HEK293T (cell line): Measurements from ENCODE around the gene CLEC4G.

Experiments
- CTCF ChIA-PET: fragments of 350-600 bp; formaldehyde crosslinking; extraction: SDS; loops from one replicate; lab custom pipeline; 2021; ENCODE audit warnings: antibody characterized with exemption, inconsistent platforms; lab: Yijun Ruan, JAX
- POLR2A ChIA-PET: fragments of 350-600 bp; formaldehyde crosslinking; extraction: SDS; loops from one replicate; lab custom pipeline; 2020; ENCODE audit warnings: antibody characterized with exemption, inconsistent platforms; lab: Yijun Ruan, JAX
- DNase-seq: peaks from one replicate; pipeline ENCODE4 v3.0.0; 2012; ENCODE audit warnings: mixed read lengths; ENCODE audit errors: extremely low spot score
- ARNT ChIP-seq: fragments of 450-650 bp; IDR thresholded peaks from 2 replicates; pipeline ENCODE4 v1.6.1; 2017; ENCODE audit warnings: mild to moderate bottlenecking
- BHLHE40 ChIP-seq: fragments of 450-650 bp; IDR thresholded peaks from 2 replicates; pipeline ENCODE4 v1.6.1; 2016; ENCODE audit warnings: mild to moderate bottlenecking, moderate library complexity, borderline replicate concordance
- CTBP1 ChIP-seq: fragments of 450-650 bp; IDR thresholded peaks from 2 replicates; pipeline ENCODE4 v1.6.1; 2016; ENCODE audit warnings: borderline replicate concordance
- ELF4 ChIP-seq: fragments of 450-650 bp; IDR thresholded peaks from 2 replicates; pipeline ENCODE4 v1.6.1; 2017; ENCODE audit warnings: antibody characterized with exemption
- FOXA1 ChIP-seq: fragments of 450-650 bp; IDR thresholded peaks from 2 replicates; pipeline ENCODE4 v1.6.1; 2016; ENCODE audit warnings: mild to moderate bottlenecking
- FOXK2 ChIP-seq: fragments of 450-650 bp; IDR thresholded peaks from 2 replicates; pipeline ENCODE4 v1.6.1; 2016; ENCODE audit warnings: mild to moderate bottlenecking
- FOXM1 ChIP-seq: fragments of 450-650 bp; IDR thresholded peaks from 2 replicates; pipeline ENCODE4 v1.6.1; 2017; ENCODE audit warnings: mild to moderate bottlenecking, borderline replicate concordance
- HDGF ChIP-seq: fragments of 450-650 bp; IDR thresholded peaks from 2 replicates; pipeline ENCODE4 v1.6.1; 2017; ENCODE audit warnings: antibody characterized with exemption, borderline replicate concordance
- L3MBTL2 ChIP-seq: fragments of 450-650 bp; conservative IDR thresholded peaks from 2 replicates; pipeline ENCODE4 v1.6.1; 2016; ENCODE audit warnings: mild to moderate bottlenecking
- LEF1 ChIP-seq: fragments of 450-650 bp; IDR thresholded peaks from 2 replicates; pipeline ENCODE4 v1.6.1; 2017; ENCODE audit warnings: mild to moderate bottlenecking, borderline replicate concordance
- NFRKB ChIP-seq: fragments of 450-650 bp; IDR thresholded peaks from 2 replicates; pipeline ENCODE4 v1.6.1; 2016; ENCODE audit warnings: mild to moderate bottlenecking, moderate library complexity
- SP1 ChIP-seq: fragments of 450-650 bp; IDR thresholded peaks from 2 replicates; pipeline ENCODE4 v1.6.1; 2017
- SUZ12 ChIP-seq: fragments of 450-650 bp; IDR thresholded peaks from 2 replicates; pipeline ENCODE4 v1.6.1; 2016; ENCODE audit warnings: mild to moderate bottlenecking
- TARDBP ChIP-seq: fragments of 450-650 bp; IDR thresholded peaks from 2 replicates; pipeline ENCODE4 v1.6.1; 2016
- ZNF384 ChIP-seq: fragments of 450-650 bp; IDR thresholded peaks from 2 replicates; pipeline ENCODE4 v1.6.1; 2016
- TF ChIP-seq, protein P1 (sequence below): fragments of 450-650 bp; IDR thresholded peaks from 2 replicates; pipeline ENCODE4 v1.6.1; 2016

The CLEC4G gene

DNA sequence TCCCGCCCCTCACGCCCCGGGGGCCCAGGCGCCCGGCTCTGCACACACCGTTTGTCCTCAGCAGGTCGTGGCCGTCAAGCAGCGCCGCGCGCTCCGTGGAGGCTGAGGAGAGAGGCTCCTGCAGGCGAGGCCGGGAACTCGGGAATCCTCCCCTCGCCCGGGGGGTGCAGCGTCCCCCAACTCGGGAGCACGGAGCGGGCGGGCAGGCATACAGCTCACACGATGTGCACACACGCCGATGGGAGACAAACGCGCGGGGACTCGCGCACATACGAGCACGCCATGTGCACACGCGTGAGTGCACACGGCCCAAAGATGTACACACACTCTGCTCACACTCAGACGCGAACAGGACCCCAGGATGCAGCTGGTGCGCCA is 703 bp downstream of the CLEC4G start:
- CTCF ChIA-PET, result no interaction called here

DNA sequence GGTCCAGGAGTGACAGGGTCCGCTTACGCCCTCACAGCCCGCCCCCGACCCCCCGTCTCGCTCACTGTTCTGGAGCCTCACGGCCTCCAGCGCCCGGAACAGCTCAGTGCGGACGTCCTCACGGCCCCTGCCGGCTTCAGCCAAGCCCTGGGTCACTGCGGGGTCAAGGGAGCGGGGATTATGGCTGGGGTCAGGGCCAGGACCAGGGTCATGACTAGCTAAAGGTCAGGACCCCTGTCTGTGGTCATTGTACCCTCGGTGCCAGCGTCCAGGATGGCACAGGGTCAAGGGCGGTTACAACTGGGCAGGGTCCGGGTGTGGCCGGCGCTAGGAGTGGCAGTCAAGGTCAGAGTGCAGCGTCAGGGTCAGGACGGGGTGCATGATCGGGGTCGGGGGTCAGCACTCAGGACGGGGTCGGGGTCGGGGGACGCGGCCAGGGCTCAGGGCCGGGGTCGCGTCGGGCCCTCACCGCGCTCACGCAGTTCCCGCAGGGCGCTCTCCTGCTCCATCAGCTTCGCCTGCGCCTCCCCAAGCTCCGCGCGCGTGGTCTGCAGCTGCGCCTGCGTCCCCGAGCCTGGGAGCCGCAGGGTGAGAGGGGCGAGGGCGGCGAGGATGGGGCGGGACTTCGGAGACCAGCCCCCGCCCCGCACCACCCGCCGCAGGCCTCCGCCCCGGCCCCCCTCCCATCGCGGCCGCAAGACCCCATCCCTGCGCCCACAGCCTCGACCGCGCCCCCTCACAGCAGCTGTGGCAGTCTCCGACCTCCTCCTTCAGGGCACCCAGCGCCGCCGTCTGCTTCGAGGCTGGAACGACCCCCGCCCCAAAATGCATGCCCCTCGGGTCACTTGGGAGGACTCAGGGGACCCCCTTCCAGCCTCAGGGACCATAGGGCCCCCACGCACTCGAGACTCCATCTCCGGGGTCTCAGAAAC is 1.4 kb downstream of the CLEC4G start:
- ChIA-PET CTCF (no interaction called here), POLR2A (no interaction called here)
- TF ChIP-seq FOXK2 (no peak), FOXA1 (no peak), ELF4 (no peak), NFRKB (no peak), TARDBP (no peak), L3MBTL2 (no peak), FOXM1 (no peak), BHLHE40 (no peak), SUZ12 (no peak), CTBP1 (no peak), ZNF384 (no peak), HDGF (no peak), ARNT (no peak), LEF1 (no peak)
- TF ChIP-seq, protein P1, sequence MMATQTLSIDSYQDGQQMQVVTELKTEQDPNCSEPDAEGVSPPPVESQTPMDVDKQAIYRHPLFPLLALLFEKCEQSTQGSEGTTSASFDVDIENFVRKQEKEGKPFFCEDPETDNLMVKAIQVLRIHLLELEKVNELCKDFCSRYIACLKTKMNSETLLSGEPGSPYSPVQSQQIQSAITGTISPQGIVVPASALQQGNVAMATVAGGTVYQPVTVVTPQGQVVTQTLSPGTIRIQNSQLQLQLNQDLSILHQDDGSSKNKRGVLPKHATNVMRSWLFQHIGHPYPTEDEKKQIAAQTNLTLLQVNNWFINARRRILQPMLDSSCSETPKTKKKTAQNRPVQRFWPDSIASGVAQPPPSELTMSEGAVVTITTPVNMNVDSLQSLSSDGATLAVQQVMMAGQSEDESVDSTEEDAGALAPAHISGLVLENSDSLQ, result no peak
- no peak for DNase-seq

More for the DNA sequence above, 703 bp downstream of the CLEC4G start:
- no peak for DNase-seq
- POLR2A ChIA-PET, result no interaction called here
- no peak for TF ChIP-seq LEF1
- TF ChIP-seq FOXM1, result no peak
- TF ChIP-seq, protein P1, result no peak
- no peak for TF ChIP-seq ARNT
- TF ChIP-seq TARDBP, result no peak
- TF ChIP-seq SP1, result no peak
- no peak for TF ChIP-seq CTBP1
- TF ChIP-seq L3MBTL2, result no peak
- no peak for TF ChIP-seq FOXA1
- no peak for TF ChIP-seq ZNF384
- TF ChIP-seq FOXK2, result no peak
- no peak for TF ChIP-seq HDGF
- no peak for TF ChIP-seq ELF4
- TF ChIP-seq NFRKB, result no peak

DNA sequence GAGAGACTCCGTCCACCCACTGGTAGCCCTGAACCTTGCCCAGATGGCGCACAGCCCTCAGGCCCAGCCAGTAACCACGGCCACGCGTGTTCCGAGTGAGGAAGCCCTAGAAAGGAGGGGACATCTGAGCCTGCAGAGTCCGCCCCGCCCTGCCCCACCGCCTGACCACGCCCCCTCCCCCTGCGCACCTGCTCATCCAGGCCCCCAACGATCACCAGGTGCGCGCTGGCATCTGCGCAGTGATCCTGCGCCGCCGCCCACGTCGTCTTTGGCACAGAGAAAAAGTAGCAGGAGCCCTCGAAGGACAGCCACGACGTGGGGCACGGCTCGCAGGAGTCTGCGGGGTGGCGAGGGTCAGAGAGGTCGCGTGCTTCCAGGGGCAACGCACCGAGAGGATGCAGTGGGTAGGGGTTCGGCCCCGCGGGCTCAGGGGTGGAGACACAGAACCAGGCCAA is 2.1 kb downstream of the CLEC4G start:
- POLR2A ChIA-PET, result no interaction called here
- DNase-seq, result no peak
- CTCF ChIA-PET, result no interaction called here
- no peak for TF ChIP-seq SUZ12
- TF ChIP-seq TARDBP, result no peak
- TF ChIP-seq NFRKB, result no peak
- TF ChIP-seq BHLHE40, result no peak
- no peak for TF ChIP-seq L3MBTL2
- TF ChIP-seq FOXM1, result no peak
- no peak for TF ChIP-seq CTBP1
- TF ChIP-seq HDGF, result no peak
- no peak for TF ChIP-seq LEF1
- TF ChIP-seq, protein P1, result no peak
- no peak for TF ChIP-seq ELF4
- no peak for TF ChIP-seq ZNF384

DNA sequence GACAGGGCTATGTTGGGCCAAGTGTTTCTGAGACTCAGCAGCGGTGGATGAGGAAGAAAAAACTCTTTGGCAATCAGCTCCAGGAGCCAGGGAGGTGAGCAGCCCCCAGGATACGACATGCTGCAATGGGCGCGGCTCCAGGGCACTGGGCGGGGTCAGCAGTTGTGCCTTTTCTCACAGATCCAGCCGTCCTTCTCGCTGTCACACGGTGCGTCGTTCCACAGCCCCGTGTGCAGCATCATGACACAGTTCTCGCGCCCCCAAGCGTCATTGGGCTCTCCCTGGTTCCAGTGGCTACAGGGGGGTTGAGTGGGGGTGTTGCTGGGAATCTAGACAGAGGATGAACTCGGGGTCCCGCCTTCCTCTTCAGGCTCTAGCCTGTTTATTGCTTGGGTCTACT is 2.7 kb downstream of the CLEC4G start:
- POLR2A ChIA-PET, result no interaction called here
- no peak for DNase-seq
- CTCF ChIA-PET, result no interaction called here
- TF ChIP-seq SUZ12, result no peak
- no peak for TF ChIP-seq NFRKB
- TF ChIP-seq CTBP1, result no peak
- TF ChIP-seq BHLHE40, result no peak
- TF ChIP-seq FOXK2, result no peak
- TF ChIP-seq FOXM1, result no peak
- no peak for TF ChIP-seq TARDBP
- TF ChIP-seq, protein P1, result no peak
- no peak for TF ChIP-seq LEF1
- TF ChIP-seq HDGF, result no peak
- TF ChIP-seq ELF4, result no peak
- TF ChIP-seq SP1, result no peak
- no peak for TF ChIP-seq ZNF384
- no peak for TF ChIP-seq FOXA1
- TF ChIP-seq ARNT, result no peak
- TF ChIP-seq L3MBTL2, result no peak

DNA sequence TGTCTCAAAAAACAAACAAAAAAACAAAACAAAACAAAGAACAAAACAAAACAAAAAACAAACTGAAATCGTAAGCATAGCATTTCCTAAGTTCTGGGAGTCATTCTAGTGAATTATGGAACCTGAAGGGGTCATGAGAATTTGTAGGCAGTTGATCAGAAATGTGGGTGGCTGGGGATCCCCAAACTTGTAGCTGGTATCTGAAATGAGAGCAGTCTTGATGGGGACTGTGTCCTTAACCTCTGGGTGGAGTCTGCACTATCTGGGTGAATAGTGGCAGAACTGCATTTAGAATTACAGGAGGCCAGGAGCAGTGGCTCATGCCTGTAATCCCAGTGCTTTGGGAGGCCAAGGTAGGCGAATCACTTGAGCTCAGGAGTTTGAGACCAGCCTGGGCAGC is 6.1 kb downstream of the CLEC4G start:
- TF ChIP-seq FOXM1 (no peak), CTBP1 (no peak), LEF1 (no peak), SP1 (no peak), SUZ12 (no peak), ARNT (no peak), FOXK2 (no peak), TARDBP (no peak), ZNF384 (no peak), BHLHE40 (no peak), L3MBTL2 (no peak), FOXA1 (no peak)
- TF ChIP-seq, protein P1, result no peak
- DNase-seq, result no peak
- ChIA-PET POLR2A (no interaction called here), CTCF (no interaction called here)
